Smooth muscle cell (in vitro differentiated cells): Measurements from ENCODE around the gene ACOX2. TPM values are rescaled to one million over a fixed set of nuclear protein-coding genes. Genes with fewer than 3 reads are reported as not detected.

ENCODE experiments used
- DNase-seq: peaks from one replicate; lab custom pipeline; 2025; ENCODE audit not compliant: unreplicated experiment; lab: John Stamatoyannopoulos, UW
- H2AFZ ChIP-seq: fragments of 200-600 bp; sonication (generic); 2 replicates; pipeline ENCODE4 v1.6.0; 2016; ENCODE audit warnings: antibody characterized with exemption, low read depth, mild to moderate bottlenecking
- H3F3A ChIP-seq: fragments of 200-600 bp; sonication (generic); 2 replicates; pipeline ENCODE4 v1.6.0; 2017; ENCODE audit warnings: antibody characterized with exemption, low read depth
- H3K27ac ChIP-seq: fragments of 200-600 bp; sonication (generic); 2 replicates; pipeline ENCODE4 v1.5.1; 2016; ENCODE audit warnings: low read depth, mild to moderate bottlenecking
- H3K27me3 ChIP-seq: fragments of 200-600 bp; sonication (generic); 2 replicates; pipeline ENCODE4 v1.6.1; 2016; ENCODE audit warnings: low read depth, mild to moderate bottlenecking
- H3K36me3 ChIP-seq: fragments of 200-600 bp; sonication (generic); 2 replicates; pipeline ENCODE4 v1.5.1; 2016; ENCODE audit warnings: low read depth
- H3K4me1 ChIP-seq: fragments of 200-600 bp; sonication (generic); 2 replicates; pipeline ENCODE4 v1.5.1; 2016; ENCODE audit warnings: low read depth
- H3K4me2 ChIP-seq: fragments of 200-600 bp; sonication (generic); 2 replicates; pipeline ENCODE4 v1.6.0; 2016; ENCODE audit warnings: mild to moderate bottlenecking
- H3K4me3 ChIP-seq: fragments of 200-600 bp; sonication (generic); 2 replicates; pipeline ENCODE4 v1.5.1; 2016; ENCODE audit warnings: mild to moderate bottlenecking
- H3K79me2 ChIP-seq: fragments of 200-600 bp; sonication (generic); 2 replicates; pipeline ENCODE4 v1.6.0; 2016; ENCODE audit warnings: low read depth, mild to moderate bottlenecking
- H3K9ac ChIP-seq: fragments of 200-600 bp; sonication (generic); 2 replicates; pipeline ENCODE4 v1.6.0; 2016; ENCODE audit warnings: low read depth
- H3K9me3 ChIP-seq: fragments of 200-600 bp; sonication (generic); replicated peaks from 2 replicates; pipeline ENCODE4 v1.5.1; 2016; ENCODE audit warnings: low read depth
- H4K20me1 ChIP-seq: fragments of 200-600 bp; sonication (generic); 2 replicates; pipeline ENCODE4 v1.6.0; 2016; ENCODE audit warnings: low read depth
- WGBS: methylation state at CpG from one replicate; pipeline ENCODE4 v1.1.7; 2016; ENCODE audit warnings: low lambda C conversion rate; 5-methylcytosine and 5-hydroxymethylcytosine counted together
- polyA plus RNA-seq: library from polyadenylated mRNA; unstranded; fragments of >200 nt; fragmentation: Nextera tagmentation; extraction: Ambion mirVana; gene quantifications from 2 replicates; pipeline ENCODE4 v1.2.1, GENCODE V29; 2016
- total RNA-seq: library from RNA; depleted of rRNA; stranded (reverse); fragments of >200 nt; gene quantifications from 2 replicates; pipeline ENCODE4 v1.2.3, GENCODE V29; 2014
- TF ChIP-seq, protein P1 (sequence below): fragments of 200-600 bp; sonication (generic); IDR thresholded peaks from 2 replicates; pipeline ENCODE4 v1.5.1; 2017; ENCODE audit warnings: borderline replicate concordance, mild to moderate bottlenecking, antibody characterized with exemption; ENCODE audit not compliant: insufficient read depth, poor library complexity, severe bottlenecking

The ACOX2 gene
- total and polyA plus RNA-seq, 2 experiments from 2014 or later, result 8.5 to 13.2 TPM

DNA sequence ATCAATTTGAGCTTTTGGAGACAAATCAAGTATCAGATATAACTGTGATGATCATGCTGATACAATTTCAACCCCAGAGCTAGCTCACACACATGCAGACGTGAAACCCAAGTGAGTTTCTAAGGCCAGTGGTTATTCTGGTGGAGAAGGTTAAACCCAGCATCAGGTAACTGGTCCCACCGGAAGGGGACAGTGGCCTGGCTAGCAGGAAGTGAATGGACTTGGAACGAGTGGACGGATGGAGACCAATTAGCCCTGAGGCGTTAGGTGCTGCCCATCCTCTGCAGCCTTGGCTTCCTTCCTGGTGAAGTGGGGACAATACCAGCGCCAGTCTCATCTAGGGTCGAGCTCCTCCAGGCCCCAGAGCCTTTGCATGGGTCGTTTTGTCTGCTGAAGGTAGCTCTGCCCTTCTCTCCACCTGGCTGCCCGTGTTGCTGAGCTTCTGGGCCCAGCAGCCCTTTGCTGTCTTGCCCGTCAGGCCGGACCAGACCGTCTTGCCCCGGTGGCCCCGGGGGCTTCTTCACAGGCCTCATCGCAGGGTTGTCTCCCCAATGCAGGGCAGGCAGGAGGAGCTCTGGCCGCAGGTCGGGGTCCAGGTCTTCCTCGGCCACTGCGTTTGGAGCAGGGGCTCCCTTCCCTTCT, 46.0 kb downstream of the ACOX2 start:
- WGBS, result 66% methylated on average over 19 of the region's 19 CpGs
- H3K27me3 ChIP-seq, result no peaks in the 10 kb centered on the region
- peak overlapping the region; percentile 36 for H3K27ac ChIP-seq

DNA sequence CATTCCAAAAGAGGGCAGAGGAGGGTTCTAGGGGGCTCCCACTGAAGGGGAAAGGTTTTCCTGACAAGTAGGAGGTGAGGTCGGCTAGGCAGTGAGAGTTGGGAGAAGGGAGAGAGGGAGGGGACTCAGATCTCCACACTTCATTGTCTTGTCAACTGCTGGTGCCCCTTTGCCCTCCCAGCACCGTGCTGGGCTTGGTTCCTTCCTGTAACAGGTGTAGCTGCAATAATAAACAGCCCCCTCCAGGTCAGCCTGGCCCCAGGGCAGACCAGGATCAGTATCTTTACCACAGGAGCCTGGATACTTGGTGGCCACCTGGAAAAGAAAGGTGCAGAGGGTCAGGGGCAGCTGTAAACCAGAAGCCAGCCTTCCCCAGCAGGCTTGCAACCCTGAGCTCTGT, 48.0 kb downstream of the ACOX2 start:
- Histone ChIP-seq H4K20me1 (peaks cover 16% of the 10 kb centered on the region), H3K79me2 (peaks cover 16% of the 10 kb centered on the region), H3K4me3 (no peak overlapping the region), H2AFZ (no peak overlapping the region), H3F3A (peaks cover 6% of the 10 kb centered on the region), H3K27me3 (no peaks in the 10 kb centered on the region), H3K9ac (no peak overlapping the region), H3K4me1 (peaks cover 11% of the 10 kb centered on the region), H3K9me3 (no peaks in the 10 kb centered on the region), H3K27ac (no peak overlapping the region), H3K4me2 (no peak overlapping the region), H3K36me3 (no peaks in the 10 kb centered on the region)
- 64% methylated on average over 2 of the region's 2 CpGs for WGBS
- TF ChIP-seq, protein P1, sequence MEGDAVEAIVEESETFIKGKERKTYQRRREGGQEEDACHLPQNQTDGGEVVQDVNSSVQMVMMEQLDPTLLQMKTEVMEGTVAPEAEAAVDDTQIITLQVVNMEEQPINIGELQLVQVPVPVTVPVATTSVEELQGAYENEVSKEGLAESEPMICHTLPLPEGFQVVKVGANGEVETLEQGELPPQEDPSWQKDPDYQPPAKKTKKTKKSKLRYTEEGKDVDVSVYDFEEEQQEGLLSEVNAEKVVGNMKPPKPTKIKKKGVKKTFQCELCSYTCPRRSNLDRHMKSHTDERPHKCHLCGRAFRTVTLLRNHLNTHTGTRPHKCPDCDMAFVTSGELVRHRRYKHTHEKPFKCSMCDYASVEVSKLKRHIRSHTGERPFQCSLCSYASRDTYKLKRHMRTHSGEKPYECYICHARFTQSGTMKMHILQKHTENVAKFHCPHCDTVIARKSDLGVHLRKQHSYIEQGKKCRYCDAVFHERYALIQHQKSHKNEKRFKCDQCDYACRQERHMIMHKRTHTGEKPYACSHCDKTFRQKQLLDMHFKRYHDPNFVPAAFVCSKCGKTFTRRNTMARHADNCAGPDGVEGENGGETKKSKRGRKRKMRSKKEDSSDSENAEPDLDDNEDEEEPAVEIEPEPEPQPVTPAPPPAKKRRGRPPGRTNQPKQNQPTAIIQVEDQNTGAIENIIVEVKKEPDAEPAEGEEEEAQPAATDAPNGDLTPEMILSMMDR, result no peak
- no peak for DNase-seq

More for the DNA sequence above, 46.0 kb downstream of the ACOX2 start:
- peaks cover 6% of the 10 kb centered on the region for H3F3A ChIP-seq
- H3K4me2 ChIP-seq, result peak overlapping the region; percentile 87
- H3K4me1 ChIP-seq, result peaks cover 32% of the 10 kb centered on the region
- H2AFZ ChIP-seq, result peak overlapping the region; percentile 98
- peaks cover 28% of the 10 kb centered on the region for H3K79me2 ChIP-seq
- H3K4me3 ChIP-seq, result peak overlapping the region; percentile 58
- H3K9me3 ChIP-seq, result no peaks in the 10 kb centered on the region
- no peak for DNase-seq
- H3K9ac ChIP-seq, result peak overlapping the region; percentile 36
- TF ChIP-seq, protein P1, result no peak
- peaks cover 26% of the 10 kb centered on the region for H4K20me1 ChIP-seq
- no peaks in the 10 kb centered on the region for H3K36me3 ChIP-seq

DNA sequence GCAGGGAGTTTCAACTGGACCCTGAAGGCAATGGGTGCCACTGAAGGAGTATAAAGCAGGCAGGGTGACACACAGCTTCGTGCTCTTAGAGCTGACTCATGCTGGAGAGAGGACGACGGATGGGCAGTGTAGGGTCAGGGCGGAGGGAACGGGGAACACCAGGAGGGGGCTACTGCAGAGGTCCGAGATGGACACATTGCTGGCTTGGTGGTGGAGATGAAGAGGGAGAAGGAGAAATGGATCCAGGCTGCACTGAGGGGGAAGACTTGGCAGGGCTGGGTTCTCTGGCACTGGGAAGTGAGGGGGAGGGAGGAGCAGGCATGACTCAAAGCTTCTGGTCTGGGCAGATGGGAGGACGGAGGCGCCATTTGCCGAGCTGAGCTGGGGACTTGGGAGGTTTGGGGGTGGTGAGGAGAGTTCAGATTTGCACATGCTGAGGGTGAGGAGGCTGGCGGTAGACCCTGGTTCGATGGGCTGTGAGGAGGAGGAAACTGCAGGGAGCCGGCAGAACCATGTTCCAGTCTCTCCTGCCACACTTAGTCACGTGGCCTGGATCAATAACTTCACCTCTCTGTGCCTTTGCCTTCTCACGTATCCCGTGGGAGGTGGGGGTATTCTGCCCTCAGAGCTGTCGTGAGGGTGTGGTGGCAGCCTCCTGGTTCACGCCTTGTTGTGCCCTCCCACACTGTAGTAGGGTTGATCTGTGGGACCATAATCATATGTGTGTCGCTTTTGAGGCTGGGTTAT, 49.7 kb downstream of the ACOX2 start:
- Histone ChIP-seq H3K79me2 (peaks cover under 1% of the 10 kb centered on the region), H3K4me1 (no peaks in the 10 kb centered on the region), H3F3A (peaks cover 6% of the 10 kb centered on the region), H4K20me1 (no peaks in the 10 kb centered on the region), H3K36me3 (no peaks in the 10 kb centered on the region), H2AFZ (peak overlapping the region; percentile 60), H3K9ac (no peak overlapping the region), H3K27me3 (no peaks in the 10 kb centered on the region), H3K9me3 (no peaks in the 10 kb centered on the region), H3K4me2 (peak overlapping the region; percentile 2), H3K27ac (no peak overlapping the region), H3K4me3 (no peak overlapping the region)
- no peak for DNase-seq
- TF ChIP-seq, protein P1, result no peak
- WGBS, result 69% methylated on average over 16 of the region's 18 CpGs
